ENCODE results near the gene EPHA6.

The EPHA6 gene

GRCh38 chr3:96813820-96814650 is at the start of gene EPHA6:
Gene EPHA6, plus strand, starts transcription at chr3:96814594.
- DNase-seq, result no peak

GRCh38 chr3:96776818-96777217 is 37.6 kb upstream of the EPHA6 start:
- no peak for DNase-seq

- no peak for DNase-seq
Measured at GRCh38 chr3:96779810-96780209, 34.6 kb upstream of the EPHA6 start.

- no peak for DNase-seq
Measured at GRCh38 chr3:96796101-96796500, 18.3 kb upstream of the EPHA6 start.

GRCh38 chr3:96803870-96804269 is 10.5 kb upstream of the EPHA6 start:
- DNase-seq, result no peak

GRCh38 chr3:96806341-96806740 is 8.1 kb upstream of the EPHA6 start:
- no peak for DNase-seq

GRCh38 chr3:96813134-96813819 is 1.1 kb upstream of the EPHA6 start:
- DNase-seq, result peak; percentile 45

GRCh38 chr3:96814651-96815567 is 515 bp downstream of the EPHA6 start:
- DNase-seq, result no peak

GRCh38 chr3:96831175-96831574 is 16.8 kb downstream of the EPHA6 start:
- DNase-seq, result no peak

- DNase-seq, result no peak
Measured at GRCh38 chr3:96833301-96833700, 18.9 kb downstream of the EPHA6 start.

- no peak for DNase-seq
Measured at GRCh38 chr3:96836153-96836915, 21.9 kb downstream of the EPHA6 start.

- DNase-seq, result no peak
Measured at GRCh38 chr3:96843505-96844203, 29.3 kb downstream of the EPHA6 start.

- no peak for DNase-seq
Measured at GRCh38 chr3:96844204-96844514, 29.8 kb downstream of the EPHA6 start.

- DNase-seq, result no peak
Measured at GRCh38 chr3:96852849-96853248, 38.5 kb downstream of the EPHA6 start.

GRCh38 chr3:96860882-96861281 is 46.5 kb downstream of the EPHA6 start:
- no peak for DNase-seq

- no peak for DNase-seq
Measured at GRCh38 chr3:96863129-96863740, 48.8 kb downstream of the EPHA6 start.

- DNase-seq, result no peak
Measured at GRCh38 chr3:96865605-96866004, 51.2 kb downstream of the EPHA6 start.

GRCh38 chr3:96869316-96869715 is 54.9 kb downstream of the EPHA6 start:
- DNase-seq, result no peak

GRCh38 chr3:96877510-96877909 is 63.1 kb downstream of the EPHA6 start:
- no peak for DNase-seq

- no peak for DNase-seq
Measured at GRCh38 chr3:96900031-96900430, 85.6 kb downstream of the EPHA6 start.

- DNase-seq, result no peak
Measured at GRCh38 chr3:96900566-96900965, 86.2 kb downstream of the EPHA6 start.

GRCh38 chr3:96915445-96915844 is 101.1 kb downstream of the EPHA6 start:
- no peak for DNase-seq
